ENCODE data around the gene RALGPS1. TPM values are rescaled to one million over a fixed set of nuclear protein-coding genes. Genes with fewer than 3 reads are reported as not detected.

The RALGPS1 gene
- total and polyA plus RNA-seq, 2 of the 13 experiments (the other 11 are each of a cell fraction or from before 2014, with no cell fraction given): 3.7 to 6.5 TPM

DNA sequence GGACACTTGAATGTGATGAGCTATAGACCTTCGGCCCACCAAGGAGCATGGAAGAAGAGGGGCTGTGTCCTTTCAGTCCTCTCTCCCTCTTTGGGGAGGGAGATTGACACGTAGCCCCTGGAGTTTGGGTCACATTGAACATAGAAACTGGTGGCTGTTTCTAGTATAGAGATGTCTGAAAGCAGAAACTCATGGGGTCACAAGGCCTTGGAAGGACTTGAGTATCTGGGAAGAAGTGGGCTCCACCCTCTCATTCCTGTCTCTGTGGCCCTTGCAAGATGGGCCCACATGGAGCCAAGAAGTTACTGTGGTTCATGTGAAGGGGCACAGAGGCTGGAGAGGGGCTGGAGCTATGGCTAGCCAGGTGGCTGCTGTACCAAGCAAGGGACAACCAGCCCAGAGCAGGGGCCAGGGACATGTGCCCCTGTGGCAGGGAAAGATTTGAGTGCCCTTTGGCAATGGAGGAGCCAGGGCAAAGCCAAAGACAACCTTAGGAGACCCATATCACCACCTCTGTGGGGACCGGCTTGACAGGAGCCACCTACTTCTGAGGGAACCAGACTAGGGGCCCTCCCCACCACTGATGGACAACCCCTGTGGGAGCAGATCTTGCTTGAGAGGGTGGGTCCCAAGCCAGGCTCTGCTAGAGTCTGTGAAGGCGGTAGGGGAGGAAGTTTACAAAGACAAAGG lies 220.6 kb downstream of the RALGPS1 start:
- WGBS (ENCODE audit: low lambda C conversion rate): 67% methylated on average over 3 of the region's 4 CpGs
- ChIA-PET CTCF (ENCODE audit: low intra/inter-chr PET ratio, low total read pairs) (no interaction called here), POLR2A (no interaction called here)
- in situ Hi-C loops (cut with HindIII; ENCODE audit: extremely low pct_ligation_motif_present, low pct_unique_long_range_greater_than_20kb) (no loop called here), intact Hi-C loops (cut with micrococcal nuclease; ENCODE audit: unreplicated experiment) (no loop called here)
- H3K4me2 ChIP-seq (ENCODE audit: low read depth, low read length): no peak overlapping the region
- H3K36me3 ChIP-seq (replicated peaks in 1 of 2; ENCODE audit: control insufficient read depth in 1 of 2, insufficient read depth in 2 of 2, low read length in 2 of 2): no peaks in the 10 kb centered on the region
- FAIRE-seq (no peak), DNase-seq (ENCODE audit: low spot score) (no peak), ATAC-seq (no peak)
- H3K79me2 ChIP-seq (ENCODE audit: insufficient read depth, low read length): no peaks in the 10 kb centered on the region
- peaks cover 47% of the 10 kb centered on the region for H3K4me1 ChIP-seq (ENCODE audit: insufficient read depth, low read length)
- no peaks in the 10 kb centered on the region for H3K9me3 ChIP-seq (ENCODE audit: low read length)
- no peaks in the 10 kb centered on the region for H4K20me1 ChIP-seq (ENCODE audit: insufficient read depth, low read length)
- H3K4me3 ChIP-seq (replicated peaks in 1 of 3; ENCODE audit: insufficient read depth in 1 of 3, low read depth in 2 of 3, low read length in 3 of 3): no peak overlapping the region
- H3K27ac ChIP-seq (ENCODE audit: extremely low read length, insufficient read depth, low read length): no peak overlapping the region
- no peak overlapping the region for H2AFZ ChIP-seq (ENCODE audit: low read length)
- no peak overlapping the region for H3K9ac ChIP-seq (ENCODE audit: insufficient read depth, low read depth, low read length)
- H3K27me3 ChIP-seq (ENCODE audit: control insufficient read depth in 1 of 2, insufficient read depth in 2 of 2, low read length in 2 of 2): no peaks in the 10 kb centered on the region; a peak in 1 of 5 replicates
- no TSS peak for BruUV-seq (replicated peaks)
- TF ChIP-seq ZNF879 (CRISPR knock-in tag; IDR thresholded peaks at IDR 0.05): no peak
- no peak for TF ChIP-seq ZMAT5 (CRISPR knock-in tag; IDR thresholded peaks at IDR 0.05; ENCODE audit: borderline replicate concordance, low read depth)
- TF ChIP-seq ZNF777 (CRISPR knock-in tag; IDR thresholded peaks at IDR 0.05): no peak
- no peak for TF ChIP-seq DMAP1 (CRISPR knock-in tag; IDR thresholded peaks at IDR 0.05)
- no peak for TF ChIP-seq ZNF678 (CRISPR knock-in tag; IDR thresholded peaks at IDR 0.05)
- no peak for TF ChIP-seq HDAC6 (IDR thresholded peaks at IDR 0.05; ENCODE audit: low read depth, low read length)
- no peak for TF ChIP-seq TEAD3 (CRISPR knock-in tag; optimal IDR thresholded peaks at IDR 0.05; ENCODE audit: borderline replicate concordance)
- no peak for TF ChIP-seq DPF2 (CRISPR knock-in tag; IDR thresholded peaks at IDR 0.05; ENCODE audit: borderline replicate concordance, low read depth)
- no peak for TF ChIP-seq ZNF546 (CRISPR knock-in tag; conservative IDR thresholded peaks at IDR 0.05)
- TF ChIP-seq, protein P1, sequence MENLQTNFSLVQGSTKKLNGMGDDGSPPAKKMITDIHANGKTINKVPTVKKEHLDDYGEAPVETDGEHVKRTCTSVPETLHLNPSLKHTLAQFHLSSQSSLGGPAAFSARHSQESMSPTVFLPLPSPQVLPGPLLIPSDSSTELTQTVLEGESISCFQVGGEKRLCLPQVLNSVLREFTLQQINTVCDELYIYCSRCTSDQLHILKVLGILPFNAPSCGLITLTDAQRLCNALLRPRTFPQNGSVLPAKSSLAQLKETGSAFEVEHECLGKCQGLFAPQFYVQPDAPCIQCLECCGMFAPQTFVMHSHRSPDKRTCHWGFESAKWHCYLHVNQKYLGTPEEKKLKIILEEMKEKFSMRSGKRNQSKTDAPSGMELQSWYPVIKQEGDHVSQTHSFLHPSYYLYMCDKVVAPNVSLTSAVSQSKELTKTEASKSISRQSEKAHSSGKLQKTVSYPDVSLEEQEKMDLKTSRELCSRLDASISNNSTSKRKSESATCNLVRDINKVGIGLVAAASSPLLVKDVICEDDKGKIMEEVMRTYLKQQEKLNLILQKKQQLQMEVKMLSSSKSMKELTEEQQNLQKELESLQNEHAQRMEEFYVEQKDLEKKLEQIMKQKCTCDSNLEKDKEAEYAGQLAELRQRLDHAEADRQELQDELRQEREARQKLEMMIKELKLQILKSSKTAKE (CRISPR knock-in tag; IDR thresholded peaks at IDR 0.05; ENCODE audit: borderline replicate concordance): no peak
- no peak for TF ChIP-seq ATRX (CRISPR knock-in tag; IDR thresholded peaks at IDR 0.05; ENCODE audit: borderline replicate concordance)
- TF ChIP-seq, protein P2, sequence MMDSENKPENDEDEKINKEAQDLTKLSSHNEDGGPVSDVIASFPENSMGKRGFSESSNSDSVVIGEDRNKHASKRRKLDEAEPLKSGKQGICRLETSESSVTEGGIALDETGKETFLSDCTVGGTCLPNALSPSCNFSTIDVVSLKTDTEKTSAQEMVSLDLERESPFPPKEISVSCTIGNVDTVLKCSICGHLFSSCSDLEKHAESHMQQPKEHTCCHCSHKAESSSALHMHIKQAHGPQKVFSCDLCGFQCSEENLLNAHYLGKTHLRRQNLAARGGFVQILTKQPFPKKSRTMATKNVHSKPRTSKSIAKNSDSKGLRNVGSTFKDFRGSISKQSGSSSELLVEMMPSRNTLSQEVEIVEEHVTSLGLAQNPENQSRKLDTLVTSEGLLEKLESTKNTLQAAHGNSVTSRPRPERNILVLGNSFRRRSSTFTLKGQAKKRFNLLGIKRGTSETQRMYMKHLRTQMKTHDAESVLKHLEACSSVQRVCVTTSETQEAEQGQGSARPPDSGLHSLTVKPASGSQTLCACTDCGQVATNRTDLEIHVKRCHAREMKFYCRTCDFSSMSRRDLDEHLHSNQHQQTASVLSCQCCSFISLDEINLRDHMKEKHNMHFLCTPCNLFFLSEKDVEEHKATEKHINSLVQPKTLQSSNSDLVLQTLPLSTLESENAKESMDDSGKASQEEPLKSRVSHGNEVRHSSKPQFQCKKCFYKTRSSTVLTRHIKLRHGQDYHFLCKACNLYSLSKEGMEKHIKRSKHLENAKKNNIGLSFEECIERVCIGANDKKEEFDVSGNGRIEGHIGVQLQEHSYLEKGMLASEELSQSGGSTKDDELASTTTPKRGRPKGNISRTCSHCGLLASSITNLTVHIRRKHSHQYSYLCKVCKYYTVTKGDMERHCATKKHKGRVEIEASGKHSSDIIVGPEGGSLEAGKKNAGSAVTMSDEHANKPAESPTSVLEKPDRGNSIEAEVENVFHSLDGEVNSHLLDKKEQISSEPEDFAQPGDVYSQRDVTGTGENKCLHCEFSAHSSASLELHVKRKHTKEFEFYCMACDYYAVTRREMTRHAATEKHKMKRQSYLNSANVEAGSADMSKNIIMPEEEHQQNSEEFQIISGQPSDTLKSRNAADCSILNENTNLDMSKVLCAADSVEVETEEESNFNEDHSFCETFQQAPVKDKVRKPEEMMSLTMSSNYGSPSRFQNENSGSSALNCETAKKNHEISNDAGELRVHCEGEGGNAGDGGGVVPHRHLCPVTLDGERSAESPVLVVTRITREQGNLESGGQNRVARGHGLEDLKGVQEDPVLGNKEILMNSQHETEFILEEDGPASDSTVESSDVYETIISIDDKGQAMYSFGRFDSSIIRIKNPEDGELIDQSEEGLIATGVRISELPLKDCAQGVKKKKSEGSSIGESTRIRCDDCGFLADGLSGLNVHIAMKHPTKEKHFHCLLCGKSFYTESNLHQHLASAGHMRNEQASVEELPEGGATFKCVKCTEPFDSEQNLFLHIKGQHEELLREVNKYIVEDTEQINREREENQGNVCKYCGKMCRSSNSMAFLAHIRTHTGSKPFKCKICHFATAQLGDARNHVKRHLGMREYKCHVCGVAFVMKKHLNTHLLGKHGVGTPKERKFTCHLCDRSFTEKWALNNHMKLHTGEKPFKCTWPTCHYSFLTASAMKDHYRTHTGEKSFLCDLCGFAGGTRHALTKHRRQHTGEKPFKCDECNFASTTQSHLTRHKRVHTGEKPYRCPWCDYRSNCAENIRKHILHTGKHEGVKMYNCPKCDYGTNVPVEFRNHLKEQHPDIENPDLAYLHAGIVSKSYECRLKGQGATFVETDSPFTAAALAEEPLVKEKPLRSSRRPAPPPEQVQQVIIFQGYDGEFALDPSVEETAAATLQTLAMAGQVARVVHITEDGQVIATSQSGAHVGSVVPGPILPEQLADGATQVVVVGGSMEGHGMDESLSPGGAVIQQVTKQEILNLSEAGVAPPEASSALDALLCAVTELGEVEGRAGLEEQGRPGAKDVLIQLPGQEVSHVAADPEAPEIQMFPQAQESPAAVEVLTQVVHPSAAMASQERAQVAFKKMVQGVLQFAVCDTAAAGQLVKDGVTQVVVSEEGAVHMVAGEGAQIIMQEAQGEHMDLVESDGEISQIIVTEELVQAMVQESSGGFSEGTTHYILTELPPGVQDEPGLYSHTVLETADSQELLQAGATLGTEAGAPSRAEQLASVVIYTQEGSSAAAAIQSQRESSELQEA (CRISPR knock-in tag; IDR thresholded peaks at IDR 0.05; ENCODE audit: not compliant biosample characterization): no peak
- TF ChIP-seq, protein P3, sequence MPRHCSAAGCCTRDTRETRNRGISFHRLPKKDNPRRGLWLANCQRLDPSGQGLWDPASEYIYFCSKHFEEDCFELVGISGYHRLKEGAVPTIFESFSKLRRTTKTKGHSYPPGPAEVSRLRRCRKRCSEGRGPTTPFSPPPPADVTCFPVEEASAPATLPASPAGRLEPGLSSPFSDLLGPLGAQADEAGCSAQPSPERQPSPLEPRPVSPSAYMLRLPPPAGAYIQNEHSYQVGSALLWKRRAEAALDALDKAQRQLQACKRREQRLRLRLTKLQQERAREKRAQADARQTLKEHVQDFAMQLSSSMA (CRISPR knock-in tag; IDR thresholded peaks at IDR 0.05): no peak

All from HepG2 (cell line).